Osteocyte (in vitro differentiated cells): Measurements from ENCODE around the gene VIT. TPM values are rescaled to one million over a fixed set of nuclear protein-coding genes. Genes with fewer than 3 reads are reported as not detected.

Source experiments
- DNase-seq: peaks from one replicate; pipeline ENCODE4 v3.0.0; 2021; ENCODE audit warnings: mixed read lengths; ENCODE audit not compliant: unreplicated experiment; ENCODE audit errors: extremely low spot score
- H3K27ac Mint-ChIP-seq: one replicate; pipeline ENCODE4 v1.8.0; 2021; ENCODE audit warnings: mild to moderate bottlenecking, mixed read lengths; ENCODE audit not compliant: unreplicated experiment
- H3K27me3 Mint-ChIP-seq: one replicate; pipeline ENCODE4 v1.8.0; 2021; ENCODE audit warnings: mixed read lengths; ENCODE audit not compliant: unreplicated experiment
- H3K36me3 Mint-ChIP-seq: one replicate; pipeline ENCODE4 v1.8.0; 2021; ENCODE audit warnings: mixed read lengths; ENCODE audit not compliant: unreplicated experiment
- H3K4me1 Mint-ChIP-seq: one replicate; pipeline ENCODE4 v1.8.0; 2021; ENCODE audit warnings: mixed read lengths; ENCODE audit not compliant: unreplicated experiment
- H3K4me3 Mint-ChIP-seq: one replicate; pipeline ENCODE4 v1.8.0; 2021; ENCODE audit warnings: mild to moderate bottlenecking, moderate library complexity, mixed read lengths; ENCODE audit not compliant: unreplicated experiment
- H3K9me3 Mint-ChIP-seq: one replicate; pipeline ENCODE4 v1.8.0; 2021; ENCODE audit warnings: mixed read lengths; ENCODE audit not compliant: unreplicated experiment
- total RNA-seq: library from RNA; stranded (reverse); gene quantifications from 2 replicates; pipeline ENCODE4 v1.2.1, GENCODE V29; 2021
- TF ChIP-seq, protein P1 (sequence below): fragments of 200-600 bp; sonication (generic); IDR thresholded peaks from 2 replicates; pipeline ENCODE4 v1.5.0; 2021; ENCODE audit warnings: antibody characterized with exemption, mild to moderate bottlenecking, moderate library complexity

The VIT gene
- total RNA-seq, 1 donor from 2014 or later, result 11.4 TPM

DNA sequence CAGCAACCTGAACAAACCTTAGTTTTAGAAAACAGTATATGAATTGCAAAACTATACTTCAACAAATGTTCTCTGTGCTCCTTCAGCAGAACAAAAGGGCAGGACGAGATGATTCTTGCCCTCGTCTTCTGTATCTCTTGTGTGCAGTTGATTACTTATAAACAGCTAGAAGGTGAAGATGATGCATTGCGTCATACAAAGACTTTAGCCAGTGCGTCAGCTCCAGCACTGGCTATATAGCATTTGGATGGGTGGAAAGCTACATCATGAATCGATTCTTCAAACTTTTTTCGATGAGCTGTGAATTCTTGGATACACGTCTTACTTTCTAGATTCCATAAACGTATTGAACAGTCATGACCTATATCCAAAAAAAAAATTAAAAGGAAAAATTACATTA, 152.8 kb downstream of the VIT start:
- Mint-ChIP-seq H3K27ac (no peak overlapping the region), H3K4me1 (no peaks in the 10 kb centered on the region), H3K9me3 (no peaks in the 10 kb centered on the region), H3K36me3 (peaks cover 53% of the 10 kb centered on the region), H3K4me3 (no peak overlapping the region), H3K27me3 (no peaks in the 10 kb centered on the region)
- TF ChIP-seq, protein P1, sequence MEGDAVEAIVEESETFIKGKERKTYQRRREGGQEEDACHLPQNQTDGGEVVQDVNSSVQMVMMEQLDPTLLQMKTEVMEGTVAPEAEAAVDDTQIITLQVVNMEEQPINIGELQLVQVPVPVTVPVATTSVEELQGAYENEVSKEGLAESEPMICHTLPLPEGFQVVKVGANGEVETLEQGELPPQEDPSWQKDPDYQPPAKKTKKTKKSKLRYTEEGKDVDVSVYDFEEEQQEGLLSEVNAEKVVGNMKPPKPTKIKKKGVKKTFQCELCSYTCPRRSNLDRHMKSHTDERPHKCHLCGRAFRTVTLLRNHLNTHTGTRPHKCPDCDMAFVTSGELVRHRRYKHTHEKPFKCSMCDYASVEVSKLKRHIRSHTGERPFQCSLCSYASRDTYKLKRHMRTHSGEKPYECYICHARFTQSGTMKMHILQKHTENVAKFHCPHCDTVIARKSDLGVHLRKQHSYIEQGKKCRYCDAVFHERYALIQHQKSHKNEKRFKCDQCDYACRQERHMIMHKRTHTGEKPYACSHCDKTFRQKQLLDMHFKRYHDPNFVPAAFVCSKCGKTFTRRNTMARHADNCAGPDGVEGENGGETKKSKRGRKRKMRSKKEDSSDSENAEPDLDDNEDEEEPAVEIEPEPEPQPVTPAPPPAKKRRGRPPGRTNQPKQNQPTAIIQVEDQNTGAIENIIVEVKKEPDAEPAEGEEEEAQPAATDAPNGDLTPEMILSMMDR, result no peak
- DNase-seq, result no peak

DNA sequence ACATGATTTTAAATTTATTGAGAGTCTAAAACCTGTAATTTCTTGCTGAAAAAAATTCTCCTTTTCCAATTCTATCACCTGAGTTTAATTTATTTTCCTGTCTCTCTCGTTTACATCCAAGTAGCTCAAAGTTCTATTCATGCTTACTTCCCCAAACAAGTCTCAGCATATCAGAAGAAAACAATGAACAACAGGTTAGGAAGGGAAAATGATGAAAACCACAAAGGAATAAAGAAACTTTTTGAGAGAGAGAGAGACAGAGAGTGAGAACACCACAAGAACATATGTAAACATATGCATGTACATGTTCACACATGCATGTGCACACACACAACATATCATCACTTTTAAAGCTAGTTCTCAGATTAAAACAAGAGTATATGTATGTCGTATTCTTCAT, 157.7 kb downstream of the VIT start:
- Mint-ChIP-seq H3K4me3 (no peak overlapping the region), H3K27me3 (no peaks in the 10 kb centered on the region), H3K27ac (no peak overlapping the region), H3K9me3 (no peaks in the 10 kb centered on the region), H3K36me3 (peaks cover 51% of the 10 kb centered on the region), H3K4me1 (no peaks in the 10 kb centered on the region)
- TF ChIP-seq, protein P1, result no peak
- no peak for DNase-seq

DNA sequence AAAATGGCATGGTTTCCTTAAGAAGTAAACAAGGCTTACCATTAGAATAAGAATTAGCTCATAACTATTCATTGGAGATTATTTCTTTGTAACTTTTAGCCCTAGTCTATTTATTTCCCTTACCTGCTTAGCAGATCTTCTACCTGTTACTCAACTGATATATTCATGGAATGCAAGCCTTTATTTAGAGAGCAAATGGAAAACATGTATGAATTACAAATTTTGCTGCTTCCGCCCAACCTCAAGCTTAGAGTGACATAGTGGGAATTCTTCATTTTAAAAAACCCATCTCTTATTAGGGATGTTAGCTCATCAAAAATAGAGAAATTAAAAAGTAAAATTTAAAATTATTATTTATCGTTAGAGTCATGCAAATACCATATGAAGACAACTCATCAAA, 158.9 kb downstream of the VIT start:
- no peak for DNase-seq
- TF ChIP-seq, protein P1, result no peak
- no peak overlapping the region for H3K27ac Mint-ChIP-seq
- no peaks in the 10 kb centered on the region for H3K27me3 Mint-ChIP-seq
- H3K36me3 Mint-ChIP-seq, result peaks cover 47% of the 10 kb centered on the region
- peaks cover 2% of the 10 kb centered on the region for H3K4me1 Mint-ChIP-seq
- H3K9me3 Mint-ChIP-seq, result no peaks in the 10 kb centered on the region
- H3K4me3 Mint-ChIP-seq, result no peak overlapping the region

DNA sequence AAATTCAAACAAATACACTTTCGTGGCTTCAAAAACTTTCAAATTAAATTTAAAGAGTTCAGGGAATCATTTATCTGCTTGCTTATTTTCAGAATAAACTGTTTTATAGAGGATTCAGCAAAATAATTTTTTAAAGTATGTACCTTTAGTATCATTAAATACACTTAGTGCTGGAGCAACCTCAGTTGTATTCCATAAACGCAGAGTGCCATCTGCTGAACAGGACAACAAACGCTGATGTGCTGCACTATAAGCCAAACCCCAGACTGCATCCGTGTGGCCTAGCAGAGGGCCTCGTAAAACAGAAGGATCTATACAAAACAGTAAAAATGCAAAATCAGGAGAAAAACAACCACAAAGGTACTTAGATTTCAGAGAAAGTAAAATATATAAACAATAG, 161.2 kb downstream of the VIT start:
- TF ChIP-seq, protein P1, result no peak
- Mint-ChIP-seq H3K36me3 (peaks cover 39% of the 10 kb centered on the region), H3K27ac (no peak overlapping the region), H3K9me3 (no peaks in the 10 kb centered on the region), H3K4me3 (no peak overlapping the region), H3K4me1 (peaks cover 2% of the 10 kb centered on the region), H3K27me3 (no peaks in the 10 kb centered on the region)
- DNase-seq, result no peak

GRCh38 chr2:36858551-36859365, 162.3 kb downstream of the VIT start:
- peaks cover 42% of the 10 kb centered on the region for H3K36me3 Mint-ChIP-seq
- H3K9me3 Mint-ChIP-seq, result no peaks in the 10 kb centered on the region
- H3K27ac Mint-ChIP-seq, result no peak overlapping the region
- peaks cover 2% of the 10 kb centered on the region for H3K4me1 Mint-ChIP-seq
- TF ChIP-seq, protein P1, result no peak
- H3K27me3 Mint-ChIP-seq, result no peaks in the 10 kb centered on the region
- no peak for DNase-seq
- no peak overlapping the region for H3K4me3 Mint-ChIP-seq
